ENCODE measurements around the gene ENKUR.

Gene ENKUR

GRCh38 chr10:24938525-24938924, 77.4 kb downstream of the ENKUR start:
- DNase-seq, result no peak

GRCh38 chr10:24938076-24938475, 77.9 kb downstream of the ENKUR start:
- no peak for DNase-seq

GRCh38 chr10:24935504-24936292, 80.3 kb downstream of the ENKUR start:
- DNase-seq, result no peak
